ENCODE results near the gene EMP1.

Gene EMP1

GRCh38 chr12:13248964-13249363 lies 52.4 kb downstream of the EMP1 start:
- intact Hi-C loops (cut with DNase I; ENCODE audit: low total_unique reads), result no loop called here
- peaks cover 0 to 4% of the 10 kb centered on the region in 2 donors for H3K27me3 ChIP-seq
- H3K9me3 ChIP-seq, result no peaks in the 10 kb centered on the region
- H3K4me3 ChIP-seq, result no peak overlapping the region
- H3K36me3 ChIP-seq, result no peaks in the 10 kb centered on the region
- no peaks in the 10 kb centered on the region for H3K4me1 ChIP-seq
- no peak for DNase-seq
- no peak for TF ChIP-seq CTCF (IDR thresholded peaks at IDR 0.05)
- H3K27ac ChIP-seq, result no peak overlapping the region

GRCh38 chr12:13250416-13250815 lies 53.9 kb downstream of the EMP1 start:
- Histone ChIP-seq H3K27me3 (peaks cover 0 to 4% of the 10 kb centered on the region in 2 donors), H3K4me1 (no peaks in the 10 kb centered on the region)
- intact Hi-C loops (cut with DNase I; ENCODE audit: low total_unique reads), result no loop called here

GRCh38 chr12:13251521-13251920 lies 55.0 kb downstream of the EMP1 start:
- intact Hi-C loops (cut with DNase I; ENCODE audit: low total_unique reads), result no loop called here
- H3K4me3 ChIP-seq, result no peak overlapping the region

More at GRCh38 chr12:13250416-13250815, 53.9 kb downstream of the EMP1 start:
- Histone ChIP-seq H3K36me3 (no peaks in the 10 kb centered on the region), H3K4me3 (no peak overlapping the region), H3K9me3 (no peaks in the 10 kb centered on the region), H3K27ac (no peak overlapping the region)
- TF ChIP-seq CTCF (IDR thresholded peaks at IDR 0.05), result no peak
- DNase-seq, result no peak

GRCh38 chr12:13252024-13252423 lies 55.5 kb downstream of the EMP1 start:
- no peak for TF ChIP-seq CTCF (IDR thresholded peaks at IDR 0.05)
- no peak for DNase-seq
- Histone ChIP-seq H3K27ac (no peak overlapping the region), H3K4me3 (no peak overlapping the region), H3K36me3 (no peaks in the 10 kb centered on the region), H3K27me3 (peaks cover 0 to 4% of the 10 kb centered on the region in 2 donors), H3K9me3 (no peaks in the 10 kb centered on the region), H3K4me1 (peaks cover 0 to 5% (median 5%) of the 10 kb centered on the region in 4 donors)
- intact Hi-C loops (cut with DNase I; ENCODE audit: low total_unique reads), result no loop called here

More at GRCh38 chr12:13251521-13251920, 55.0 kb downstream of the EMP1 start:
- no peak overlapping the region for H3K27ac ChIP-seq
- peaks cover 0 to 4% of the 10 kb centered on the region in 2 donors for H3K27me3 ChIP-seq
- no peak for DNase-seq
- no peaks in the 10 kb centered on the region for H3K36me3 ChIP-seq
- no peaks in the 10 kb centered on the region for H3K9me3 ChIP-seq
- peaks cover 0 to 5% (median 5%) of the 10 kb centered on the region in 4 donors for H3K4me1 ChIP-seq
- no peak for TF ChIP-seq CTCF (IDR thresholded peaks at IDR 0.05)

- DNase-seq, result no peak
- Histone ChIP-seq H3K27ac (no peak overlapping the region), H3K36me3 (no peaks in the 10 kb centered on the region), H3K4me1 (peaks cover 0 to 5% (median 5%) of the 10 kb centered on the region in 4 donors), H3K9me3 (no peaks in the 10 kb centered on the region), H3K4me3 (no peak overlapping the region), H3K27me3 (peaks cover 0 to 4% of the 10 kb centered on the region in 2 donors)
- TF ChIP-seq CTCF (IDR thresholded peaks at IDR 0.05), result no peak
- intact Hi-C loops (cut with DNase I; ENCODE audit: low total_unique reads), result no loop called here
Observed at GRCh38 chr12:13252616-13253015, 56.1 kb downstream of the EMP1 start.
